ENCODE measurements around the gene FUT8. TPM values are rescaled to one million over a fixed set of nuclear protein-coding genes. Genes with fewer than 3 reads are reported as not detected.

Gene FUT8
- total and polyA plus RNA-seq, 2 donors (not counting 1 experiment from before 2014, with no cell fraction given), result 13.2 to 91.8 TPM

- Histone ChIP-seq H3K4me3 (ENCODE audit: control extremely low read depth in 1 of 5, extremely low read depth in 1 of 5, insufficient read depth in 1 of 5, low read depth in 2 of 5, low read length in 4 of 5) (no peak overlapping the region), H3K4me1 (ENCODE audit: control insufficient read depth in 2 of 2, insufficient read depth in 2 of 2, low read length in 2 of 2) (peaks cover 13 to 20% of the 10 kb centered on the region in 2 donors), H3K9me3 (ENCODE audit: control extremely low read depth in 1 of 3, control insufficient read depth in 2 of 3, insufficient read depth in 1 of 3, low read length in 2 of 3) (no peaks in the 10 kb centered on the region), H4K20me1 (ENCODE audit: control insufficient read depth, insufficient read depth, low read length, poor library complexity, severe bottlenecking) (peaks cover 14% of the 10 kb centered on the region), H3K9ac (ENCODE audit: low read length) (no peak overlapping the region), H3K4me2 (replicated peaks; ENCODE audit: low read depth, low read length, poor library complexity, severe bottlenecking) (no peak overlapping the region), H3K36me3 (replicated peaks in 1 of 2; ENCODE audit: control extremely low read depth in 1 of 2, control insufficient read depth in 1 of 2, extremely low read depth in 1 of 2, insufficient read depth in 2 of 2, low read length in 1 of 2) (no peaks in the 10 kb centered on the region), H3K27me3 (replicated peaks in 1 of 4; ENCODE audit: control extremely low read depth in 1 of 4, control insufficient read depth in 3 of 4, insufficient read depth in 4 of 4, low read length in 3 of 4) (no peaks in the 10 kb centered on the region), H3K27ac (ENCODE audit: low read length in 2 of 2) (no peak overlapping the region), H3K79me2 (ENCODE audit: control insufficient read depth, insufficient read depth, low read length) (peaks cover 83% of the 10 kb centered on the region), H2AFZ (ENCODE audit: insufficient read depth, low read depth, low read length, poor library complexity, severe bottlenecking) (no peak overlapping the region)
- TF ChIP-seq EZH2 (IDR thresholded peaks at IDR 0.05; ENCODE audit: borderline replicate concordance, insufficient read depth, low read depth, low read length, poor library complexity, severe bottlenecking), result no peak
- TF ChIP-seq CTCF (IDR thresholded peaks at IDR 0.05), result no peak
- WGBS (ENCODE audit: insufficient coverage), result no CpG with 5 or more reads among the region's 3 CpGs
- ATAC-seq (ENCODE audit: low read depth) (no peak), DNase-seq (no peak)
- ChIA-PET POLR2A (interaction anchor here (0.5 to 1.2 kb wide), 8 partner anchors 31 to 409 kb away, joined by 3 to 7 read pairs (median 5); partner anchors contain the start of gene MAX), CTCF (interaction anchor here (0.6 to 9.4 kb wide), 51 partner anchors 8 to 944 kb away, joined by 3 to 276 read pairs (median 4); no protein-coding TSS in a partner anchor)
- Mint-ChIP-seq H3K4me1 (peaks cover 43% of the 10 kb centered on the region), H3K27ac (no peak overlapping the region), H3K4me3 (no peak overlapping the region), H3K9me3 (ENCODE audit: insufficient read depth) (no peaks in the 10 kb centered on the region), H3K27me3 (no peaks in the 10 kb centered on the region)
- intact Hi-C loops (cut with micrococcal nuclease), result loop anchor here (1.0 to 10.0 kb wide), 4 partner anchors 47 to 1829 kb away; partner anchors contain the start of gene PALS1
Measured at GRCh38 chr14:65415613-65416012, 3.1 kb downstream of the FUT8 start.

- intact Hi-C loops (cut with micrococcal nuclease), result loop anchor here (5.0 to 10.0 kb wide), 2 partner anchors 43 to 1825 kb away; partner anchors contain the start of gene PALS1
- ATAC-seq (ENCODE audit: low read depth), result no peak
Measured at GRCh38 chr14:65419593-65420252, 7.2 kb downstream of the FUT8 start.

More at GRCh38 chr14:65419593-65420252, 7.2 kb downstream of the FUT8 start:
- no peak overlapping the region for H3K9ac ChIP-seq (ENCODE audit: low read length)
- POLR2A ChIA-PET, result no interaction called here
- H3K27ac ChIP-seq (ENCODE audit: low read length in 2 of 2), result no peak overlapping the region
- no peak overlapping the region for H2AFZ ChIP-seq (ENCODE audit: insufficient read depth, low read depth, low read length, poor library complexity, severe bottlenecking)
- no peak for TF ChIP-seq CTCF (IDR thresholded peaks at IDR 0.05)
- TF ChIP-seq EZH2 (IDR thresholded peaks at IDR 0.05; ENCODE audit: borderline replicate concordance, insufficient read depth, low read depth, low read length, poor library complexity, severe bottlenecking), result no peak
- no peak overlapping the region for H3K4me3 ChIP-seq (ENCODE audit: control extremely low read depth in 1 of 5, extremely low read depth in 1 of 5, insufficient read depth in 1 of 5, low read depth in 2 of 5, low read length in 4 of 5)
- H3K4me2 ChIP-seq (replicated peaks; ENCODE audit: low read depth, low read length, poor library complexity, severe bottlenecking), result no peak overlapping the region
- H3K9me3 ChIP-seq (ENCODE audit: control extremely low read depth in 1 of 3, control insufficient read depth in 2 of 3, insufficient read depth in 1 of 3, low read length in 2 of 3), result no peaks in the 10 kb centered on the region
- no peak overlapping the region for H3K4me3 Mint-ChIP-seq
- H3K4me1 ChIP-seq (ENCODE audit: control insufficient read depth in 2 of 2, insufficient read depth in 2 of 2, low read length in 2 of 2), result peaks cover 0 to 2% of the 10 kb centered on the region in 2 donors
- peaks cover 95% of the 10 kb centered on the region for H3K79me2 ChIP-seq (ENCODE audit: control insufficient read depth, insufficient read depth, low read length)
- H3K4me1 Mint-ChIP-seq, result peaks cover 33% of the 10 kb centered on the region
- H4K20me1 ChIP-seq (ENCODE audit: control insufficient read depth, insufficient read depth, low read length, poor library complexity, severe bottlenecking), result peaks cover 16% of the 10 kb centered on the region
- H3K9me3 Mint-ChIP-seq (ENCODE audit: insufficient read depth), result no peaks in the 10 kb centered on the region
- no peaks in the 10 kb centered on the region for H3K27me3 Mint-ChIP-seq
- DNase-seq, result no peak
- CTCF ChIA-PET, result interaction anchor here (0.6 to 9.4 kb wide), 2 partner anchors 18 to 405 kb away, joined by 3 to 276 read pairs; no protein-coding TSS in a partner anchor
- no CpG with 5 or more reads among the region's 5 CpGs for WGBS (ENCODE audit: insufficient coverage)
- H3K27me3 ChIP-seq (replicated peaks in 1 of 4; ENCODE audit: control extremely low read depth in 1 of 4, control insufficient read depth in 3 of 4, insufficient read depth in 4 of 4, low read length in 3 of 4), result no peaks in the 10 kb centered on the region
- H3K27ac Mint-ChIP-seq, result no peak overlapping the region
- no peaks in the 10 kb centered on the region for H3K36me3 ChIP-seq (replicated peaks in 1 of 2; ENCODE audit: control extremely low read depth in 1 of 2, control insufficient read depth in 1 of 2, extremely low read depth in 1 of 2, insufficient read depth in 2 of 2, low read length in 1 of 2)
